Keratinocyte (primary cell): Measurements from ENCODE around the gene ANKRD34A. TPM values are rescaled to one million over a fixed set of nuclear protein-coding genes. Genes with fewer than 3 reads are reported as not detected.

ENCODE experiments used
- DNase-seq: peaks from one replicate; pipeline ENCODE4 v3.0.0-alpha.2; 2011; ENCODE audit warnings: low read depth, missing footprints, low spot score
- FAIRE-seq: peaks from 2 replicates; lab custom pipeline; 2011; peaks lifted over from hg19 to GRCh38; lab: Jason Lieb, UNC
- H2AFZ ChIP-seq: 2 replicates; pipeline ENCODE4 v1.6.0; 2012; ENCODE audit warnings: low read length, control low read depth, inconsistent platforms; ENCODE audit not compliant: control insufficient read depth
- H3K27ac ChIP-seq: 2 replicates; pipeline ENCODE4 v1.5.1; 2011; ENCODE audit warnings: low read length; ENCODE audit not compliant: control insufficient read depth, insufficient read depth
- H3K27me3 ChIP-seq: 3 replicates; pipeline ENCODE4 v1.6.0; 2011; ENCODE audit warnings: low read length; ENCODE audit not compliant: control insufficient read depth, insufficient read depth; ENCODE audit errors: extremely low read depth
- H3K36me3 ChIP-seq, 2 experiments: 2 replicates in 1 of 2; 3 replicates in 1 of 2; pipeline ENCODE4 v1.5.1; 2011; ENCODE audit warnings: low read length in 2 of 2, mild to moderate bottlenecking in 1 of 2; ENCODE audit not compliant: control insufficient read depth in 2 of 2, insufficient read depth in 2 of 2; ENCODE audit errors: extremely low read depth in 1 of 2
- H3K4me1 ChIP-seq: 3 replicates; pipeline ENCODE4 v1.5.1; 2011; ENCODE audit warnings: low read length; ENCODE audit not compliant: control insufficient read depth, insufficient read depth; ENCODE audit errors: extremely low read depth
- H3K4me2 ChIP-seq: 3 replicates; pipeline ENCODE4 v1.6.0; 2011; ENCODE audit warnings: low read depth, low read length; ENCODE audit not compliant: control insufficient read depth, insufficient read depth; ENCODE audit errors: extremely low read depth
- H3K4me3 ChIP-seq, 3 experiments: fragments of 200-600 bp in 1 of 3; sonication (generic) in 1 of 3; 2 replicates in 2 of 3; 3 replicates in 1 of 3; pipeline ENCODE4 v1.5.1; 2011 to 2016; ENCODE audit warnings: low read length in 3 of 3, mild to moderate bottlenecking in 3 of 3, control low read depth in 2 of 3, inconsistent platforms in 1 of 3, low read depth in 1 of 3, mixed read lengths in 1 of 3, mixed run types in 1 of 3, moderate library complexity in 1 of 3; ENCODE audit not compliant: control insufficient read depth in 2 of 3, insufficient read depth in 2 of 3; ENCODE audit errors: extremely low read depth in 1 of 3
- H3K79me2 ChIP-seq: 2 replicates; pipeline ENCODE4 v1.6.0; 2012; ENCODE audit warnings: low read length; ENCODE audit not compliant: control insufficient read depth, insufficient read depth
- H3K9ac ChIP-seq: 3 replicates; pipeline ENCODE4 v1.6.0; 2011; ENCODE audit warnings: low read length; ENCODE audit not compliant: control insufficient read depth, insufficient read depth; ENCODE audit errors: extremely low read depth
- H3K9me1 ChIP-seq: 3 replicates; pipeline ENCODE4 v1.6.0; 2011; ENCODE audit warnings: low read length; ENCODE audit not compliant: control insufficient read depth, insufficient read depth; ENCODE audit errors: extremely low read depth
- H3K9me3 ChIP-seq: 2 replicates; pipeline ENCODE4 v1.5.1; 2012; ENCODE audit warnings: low read depth, low read length; ENCODE audit not compliant: control insufficient read depth
- H4K20me1 ChIP-seq: 3 replicates; pipeline ENCODE4 v1.6.0; 2011; ENCODE audit warnings: low read length; ENCODE audit not compliant: control insufficient read depth, insufficient read depth; ENCODE audit errors: extremely low read depth
- CTCF ChIP-seq, 3 experiments: IDR thresholded peaks in 1 of 3; conservative IDR thresholded peaks in 1 of 3; optimal IDR thresholded peaks in 1 of 3; 2 replicates in 2 of 3; 3 replicates in 1 of 3; pipeline versions ENCODE3 to v1.5.1; 2011; ENCODE audit warnings: low read length in 3 of 3, mild to moderate bottlenecking in 3 of 3, moderate library complexity in 2 of 3, control low read depth in 1 of 3, inconsistent platforms in 1 of 3; ENCODE audit not compliant: insufficient read depth in 2 of 3; ENCODE audit errors: extremely low read depth in 1 of 3
- EZH2 ChIP-seq: IDR thresholded peaks from one replicate; pipeline ENCODE4 v1.6.1; 2012; ENCODE audit warnings: inconsistent platforms, mild to moderate bottlenecking, low read length, moderate library complexity
- dilution Hi-C: fragments of 300-500 bp; cut with MboI; formaldehyde crosslinking; loops from one replicate; pipeline ENCODE4 v1.7.0; 2020; ENCODE audit warnings: low sequenced_read_pairs; ENCODE audit not compliant: extremely low pct_ligation_motif_present
- polyA plus RNA-seq, 5 experiments: library from polyadenylated mRNA; depleted of rRNA in 3 of 5; stranded (reverse) in 3 of 5; stranded (forward) in 1 of 5; unstranded in 1 of 5; fragments of >200 nt; gene quantifications; 1 replicate in 1 of 5; 2 replicates in 3 of 5; 3 replicates in 1 of 5; pipeline versions ENCODE4 v1.2.1 to v1.2.3, GENCODE V29; 2011 to 2012; ENCODE audit warnings: missing spikeins in 2 of 5, low read depth in 1 of 5, low replicate concordance in 1 of 5

Gene ANKRD34A
- polyA plus RNA-seq, 1 donor (not counting 4 experiments of a cell fraction or from before 2014, with no cell fraction given): 0.83 TPM

- Histone ChIP-seq H3K9me3 (no peaks in the 10 kb centered on the region), H4K20me1 (no peaks in the 10 kb centered on the region), H3K4me1 (peaks cover 27% of the 10 kb centered on the region), H3K36me3 (peaks cover 2 to 8% of the 10 kb centered on the region in 2 experiments), H3K79me2 (no peaks in the 10 kb centered on the region), H3K9ac (no peak overlapping the region), H3K27me3 (no peaks in the 10 kb centered on the region), H2AFZ (no peak overlapping the region), H3K4me3 (no peak overlapping the region), H3K9me1 (no peaks in the 10 kb centered on the region), H3K27ac (no peak overlapping the region), H3K4me2 (no peak overlapping the region)
- dilution Hi-C loops: no loop called here
- TF ChIP-seq EZH2 (no peak), CTCF (optimal IDR thresholded peaks at IDR 0.05 in 1 of 3, IDR thresholded peaks at IDR 0.05 in 1 of 3, conservative IDR thresholded peaks at IDR 0.05 in 1 of 3; ENCODE audit: extremely low read depth in 1 of 3, insufficient read depth in 2 of 3, low read length in 3 of 3) (no peak)
- DNase-seq: no peak
- no peak for FAIRE-seq
These were observed 24.4 kb upstream of the ANKRD34A start for GRCh38 chr1:145988773-145989172.

GRCh38 chr1:145987926-145988325 is 23.6 kb upstream of the ANKRD34A start:
- Histone ChIP-seq H2AFZ (no peak overlapping the region), H3K9me3 (no peaks in the 10 kb centered on the region), H3K4me3 (no peak overlapping the region), H4K20me1 (no peaks in the 10 kb centered on the region), H3K9ac (no peak overlapping the region), H3K79me2 (no peaks in the 10 kb centered on the region), H3K9me1 (no peaks in the 10 kb centered on the region), H3K27ac (no peak overlapping the region), H3K36me3 (peaks cover 0 to 3% of the 10 kb centered on the region in 2 experiments), H3K27me3 (no peaks in the 10 kb centered on the region), H3K4me2 (no peak overlapping the region), H3K4me1 (peaks cover 30% of the 10 kb centered on the region)
- dilution Hi-C loops: no loop called here
- no peak for TF ChIP-seq EZH2
- DNase-seq (no peak), FAIRE-seq (no peak)

- no peak for FAIRE-seq
- Histone ChIP-seq H2AFZ (no peak overlapping the region), H3K27ac (no peak overlapping the region), H3K27me3 (no peaks in the 10 kb centered on the region), H3K9me1 (no peaks in the 10 kb centered on the region), H4K20me1 (no peaks in the 10 kb centered on the region), H3K9ac (no peak overlapping the region), H3K4me1 (peaks cover 30% of the 10 kb centered on the region), H3K4me3 (no peak overlapping the region), H3K36me3 (no peaks in the 10 kb centered on the region), H3K4me2 (no peak overlapping the region), H3K9me3 (no peaks in the 10 kb centered on the region), H3K79me2 (no peaks in the 10 kb centered on the region)
- TF ChIP-seq EZH2: no peak
- no peak for TF ChIP-seq CTCF (optimal IDR thresholded peaks at IDR 0.05 in 1 of 3, IDR thresholded peaks at IDR 0.05 in 1 of 3, conservative IDR thresholded peaks at IDR 0.05 in 1 of 3; ENCODE audit: extremely low read depth in 1 of 3, insufficient read depth in 2 of 3, low read length in 3 of 3)
- dilution Hi-C loops: no loop called here
- DNase-seq: no peak
These were observed 22.2 kb upstream of the ANKRD34A start for GRCh38 chr1:145986551-145986950.
